NCI-H146 (cell line): ENCODE data around the gene TGOLN2.
"Not testable (repeated sequence)": the region's sequence is repeated elsewhere in the genome, so short reads cannot be mapped to it uniquely, and the experiment has no call there.

ENCODE experiments used
- DNase-seq: peaks from one replicate; lab custom pipeline; 2025; lab: John Stamatoyannopoulos, UW

TGOLN2 gene

GRCh38 chr2:85327822-85328617, at the start of gene TGOLN2:
TSS of gene TGOLN2 (minus strand) at chr2:85327989. CDS start at chr2:85327962, 27 bp downstream.
- DNase-seq: peak; percentile 94

- no peak for DNase-seq
Observed at GRCh38 chr2:85377083-85377482, 49.3 kb upstream of the TGOLN2 start.

GRCh38 chr2:85376291-85377065, 48.7 kb upstream of the TGOLN2 start:
- no peak for DNase-seq

- DNase-seq: no peak
Observed at GRCh38 chr2:85371045-85371444, 43.3 kb upstream of the TGOLN2 start.

- DNase-seq: no peak
Observed at GRCh38 chr2:85369500-85369899, 41.7 kb upstream of the TGOLN2 start.

GRCh38 chr2:85368921-85369320, 41.1 kb upstream of the TGOLN2 start:
- DNase-seq: no peak

- DNase-seq: no peak
Observed at GRCh38 chr2:85367180-85367579, 39.4 kb upstream of the TGOLN2 start.

- DNase-seq: not testable (repeated sequence)
Observed at GRCh38 chr2:85362653-85363387, 35.0 kb upstream of the TGOLN2 start.

GRCh38 chr2:85357736-85358135, 29.9 kb upstream of the TGOLN2 start:
- no peak for DNase-seq

- DNase-seq: no peak
Observed at GRCh38 chr2:85356186-85356585, 28.4 kb upstream of the TGOLN2 start.

GRCh38 chr2:85355521-85355920, 27.7 kb upstream of the TGOLN2 start:
- no peak for DNase-seq

- no peak for DNase-seq
Observed at GRCh38 chr2:85355073-85355410, 27.3 kb upstream of the TGOLN2 start.

- peak; percentile 99 for DNase-seq
Observed at GRCh38 chr2:85354286-85355072, 26.7 kb upstream of the TGOLN2 start, which contains the start of the genes ELMOD3 and RETSAT. TSS of gene ELMOD3 (plus strand) at chr2:85354769. CDS start at chr2:85357199, 2,430 bp downstream. TSS of gene RETSAT (minus strand) at chr2:85354528. CDS start at chr2:85354507, 21 bp downstream.

GRCh38 chr2:85353876-85354285, 26.1 kb upstream of the TGOLN2 start:
- peak; percentile 26 for DNase-seq

GRCh38 chr2:85347599-85347998, 19.8 kb upstream of the TGOLN2 start:
- DNase-seq: no peak

GRCh38 chr2:85344356-85344954, 16.7 kb upstream of the TGOLN2 start:
- no peak for DNase-seq

- not testable (repeated sequence) for DNase-seq
Observed at GRCh38 chr2:85343207-85343895, 15.6 kb upstream of the TGOLN2 start.

GRCh38 chr2:85342156-85342555, 14.4 kb upstream of the TGOLN2 start:
- no peak for DNase-seq

GRCh38 chr2:85341269-85342029, 13.7 kb upstream of the TGOLN2 start:
- DNase-seq: no peak
